Dermis microvascular lymphatic vessel endothelial cell (primary cell): ENCODE data around the gene SRSF3. TPM values are rescaled to one million over a fixed set of nuclear protein-coding genes. Genes with fewer than 3 reads are reported as not detected.
"Not testable (repeated sequence)": the region's sequence is repeated elsewhere in the genome, so short reads cannot be mapped to it uniquely, and the experiment has no call there.

Experiments used
- DNase-seq, 2 donors: peaks; one replicate each; pipeline versions ENCODE4 v3.0.0 to v3.0.0-alpha.2; 2010; ENCODE audit warnings: low read depth in 2 of 2
- total RNA-seq: library from RNA; depleted of rRNA; stranded (reverse); fragments of >200 nt; gene quantifications from 2 replicates; pipeline ENCODE4 v1.2.1, GENCODE V29; 2014

The SRSF3 gene
- total RNA-seq, 1 donor from 2014 or later, result 298 TPM

DNA sequence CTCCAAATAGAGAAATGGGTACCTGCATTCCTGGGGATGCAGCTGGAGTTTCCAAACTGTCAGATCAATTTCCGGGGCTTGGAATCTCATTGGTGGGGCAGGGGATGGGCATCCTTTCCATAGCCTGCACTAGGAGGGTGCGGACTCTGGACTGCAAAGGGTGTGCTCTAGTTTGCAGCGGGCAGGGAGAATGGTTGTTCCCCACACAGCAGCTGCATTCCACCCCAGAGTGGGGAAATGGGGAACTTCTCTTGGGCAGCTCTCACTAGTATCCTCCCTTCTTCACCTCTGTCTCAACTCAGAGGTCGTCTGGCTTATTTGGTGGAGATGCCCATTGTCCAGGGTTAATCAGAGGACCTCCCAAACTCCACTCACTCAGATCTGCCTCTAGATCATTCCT is 49.8 kb downstream of the SRSF3 start:
- no peak for DNase-seq

- DNase-seq, result peak in 1 of 2 donors; percentile 49
Measured at GRCh38 chr6:36649086-36649485, 54.9 kb downstream of the SRSF3 start.

DNA sequence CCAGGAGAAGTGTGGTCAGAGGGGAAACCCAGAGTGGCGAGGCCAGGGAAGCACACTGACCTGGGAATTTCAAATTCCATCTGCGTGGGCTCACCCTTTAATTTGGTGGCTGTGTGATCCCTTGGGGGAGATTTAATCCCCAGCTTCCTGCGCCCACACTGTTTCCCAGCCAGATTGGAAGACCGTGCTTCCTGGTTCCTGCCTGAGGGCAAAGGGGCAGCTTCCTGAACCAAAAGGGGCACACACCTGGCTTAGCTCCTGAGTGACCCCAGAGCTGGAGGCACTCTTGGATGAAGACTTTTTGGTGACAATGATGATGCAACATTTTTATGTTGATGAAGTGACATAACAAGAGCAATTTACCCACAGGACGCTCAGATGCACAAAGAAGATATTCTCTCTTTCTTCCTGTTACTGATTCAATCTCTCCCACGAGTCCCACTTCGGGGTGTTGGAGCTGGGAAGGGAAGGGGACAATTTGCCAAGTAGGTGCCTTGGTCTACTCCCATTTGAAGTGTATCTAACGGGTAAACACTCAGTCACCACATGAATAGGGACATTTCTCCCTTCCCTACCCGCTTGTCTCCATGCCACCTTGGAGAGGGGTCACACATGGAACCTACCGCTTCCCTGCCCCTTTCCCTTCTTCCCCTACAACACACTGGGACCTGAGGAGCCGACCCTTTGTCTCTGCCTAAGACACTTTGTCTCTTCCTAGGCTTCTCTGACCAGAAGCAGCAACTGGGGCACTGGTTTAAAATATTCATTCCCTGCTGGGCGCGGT is 55.7 kb downstream of the SRSF3 start:
- peak; percentile 31 to 56 for DNase-seq

- DNase-seq, result no peak
Measured at GRCh38 chr6:36650848-36651478, 56.8 kb downstream of the SRSF3 start.

- no peak for DNase-seq
Measured at GRCh38 chr6:36651659-36652379, 57.7 kb downstream of the SRSF3 start.

GRCh38 chr6:36654469-36654868 is 60.3 kb downstream of the SRSF3 start:
- not testable (repeated sequence) for DNase-seq

Other genes starting within 250 kb of the SRSF3 start
- gene ETV7, start 206.7 kb upstream of the SRSF3 start, total RNA-seq, result 0.13 TPM in 2 replicates
- gene PXT1, start 151.5 kb upstream of the SRSF3 start, total RNA-seq, result under 0.01 and 0.13 TPM in 2 replicates
- 92.0 and 106 TPM in 2 replicates for gene KCTD20, start 151.4 kb upstream of the SRSF3 start, total RNA-seq
- gene STK38, start 46.9 kb upstream of the SRSF3 start, total RNA-seq, result 10.5 and 11.4 TPM in 2 replicates
- gene CDKN1A, start 84.4 kb downstream of the SRSF3 start, total RNA-seq, result 116 and 156 TPM in 2 replicates
- under 0.01 TPM in 2 replicates for gene RAB44, start 103.5 kb downstream of the SRSF3 start, total RNA-seq
- 5.0 and 6.7 TPM in 2 replicates for gene CPNE5, start 245.1 kb downstream of the SRSF3 start, total RNA-seq